HepG2 (cell line): ENCODE measurements around the gene ANKHD1. TPM values are rescaled to one million over a fixed set of nuclear protein-coding genes. Genes with fewer than 3 reads are reported as not detected.

ENCODE experiments used
- ARID5B ChIP-seq: IDR thresholded peaks from 2 replicates; pipeline ENCODE4 v1.4.0; 2020; ENCODE audit warnings: mild to moderate bottlenecking, missing genetic modification reagents
- EHMT2 ChIP-seq: fragments of 200-600 bp; sonication (generic); IDR thresholded peaks from 2 replicates; pipeline ENCODE4 v1.7.0; 2017; ENCODE audit warnings: antibody characterized with exemption, low read depth, low read length, borderline replicate concordance
- FOXA3 ChIP-seq: IDR thresholded peaks from 2 replicates; pipeline ENCODE4 v1.6.1; 2016; ENCODE audit warnings: missing genetic modification reagents, missing compliant biosample characterization
- MED8 ChIP-seq: sonication (generic); formaldehyde crosslinking; IDR thresholded peaks from 2 replicates; pipeline ENCODE4 v1.8.1; 2023; ENCODE audit warnings: mild to moderate bottlenecking, missing genetic modification reagents; ENCODE audit not compliant: insufficient replicate concordance
- PITX1 ChIP-seq: sonication (generic); formaldehyde crosslinking; IDR thresholded peaks from 2 replicates; pipeline ENCODE4 v1.5.1; 2020; ENCODE audit warnings: mild to moderate bottlenecking, missing genetic modification reagents
- RAD51 ChIP-seq: fragments of 450-650 bp; IDR thresholded peaks from 2 replicates; pipeline ENCODE4 v1.6.1; 2016; ENCODE audit warnings: borderline replicate concordance
- RARG ChIP-seq: sonication (generic); formaldehyde crosslinking; IDR thresholded peaks from 2 replicates; pipeline ENCODE4 v1.4.0; 2020; ENCODE audit warnings: low read depth, mild to moderate bottlenecking, missing genetic modification reagents
- RFXAP ChIP-seq: sonication (generic); formaldehyde crosslinking; IDR thresholded peaks from 2 replicates; pipeline ENCODE4 v1.4.0; 2020; ENCODE audit warnings: missing genetic modification reagents, borderline replicate concordance
- STAT6 ChIP-seq: sonication (generic); formaldehyde crosslinking; IDR thresholded peaks from 2 replicates; pipeline ENCODE4 v1.4.0; 2020; ENCODE audit warnings: missing genetic modification reagents, mild to moderate bottlenecking, borderline replicate concordance
- TAF1 ChIP-seq: sonication (generic); formaldehyde crosslinking; IDR thresholded peaks from 2 replicates; pipeline ENCODE4 v1.4.0; 2020; ENCODE audit warnings: missing genetic modification reagents
- ZKSCAN1 ChIP-seq: fragments of 150-350 bp; IDR thresholded peaks from 2 replicates; pipeline ENCODE4 v1.6.1; 2014; ENCODE audit warnings: low read length
- ZNF331 ChIP-seq: sonication (generic); formaldehyde crosslinking; IDR thresholded peaks from 2 replicates; pipeline ENCODE4 v1.4.0; 2020; ENCODE audit warnings: missing genetic modification reagents
- ZNF605 ChIP-seq: sonication (generic); formaldehyde crosslinking; IDR thresholded peaks from 2 replicates; pipeline ENCODE4 v1.8.0; 2022; ENCODE audit warnings: mild to moderate bottlenecking, missing genetic modification reagents
- ZNF747 ChIP-seq: sonication (generic); formaldehyde crosslinking; IDR thresholded peaks from 2 replicates; pipeline ENCODE4 v1.8.1; 2023; ENCODE audit warnings: missing genetic modification reagents, mild to moderate bottlenecking, borderline replicate concordance
- ZNF773 ChIP-seq: sonication (generic); formaldehyde crosslinking; IDR thresholded peaks from 2 replicates; pipeline ENCODE4 v1.4.0; 2020; ENCODE audit warnings: missing genetic modification reagents, borderline replicate concordance
- polyA plus RNA-seq, 8 experiments: library from polyadenylated mRNA; depleted of rRNA in 3 of 8; stranded (reverse) in 7 of 8; unstranded in 1 of 8; fragments of >200 nt; fragmentation: Illumina TruSeq in 4 of 8; extraction: Trizol in 4 of 8; gene quantifications; 2 replicates each; pipeline versions ENCODE4 v1.2.1 to v1.2.3, GENCODE V29; 2011 to 2016; ENCODE audit warnings: low read depth in 4 of 8, missing spikeins in 1 of 8, mixed read lengths in 1 of 8; ENCODE audit not compliant: insufficient read depth in 1 of 8
- total RNA-seq, 5 experiments: library from RNA; depleted of rRNA; stranded (reverse); fragments of >200 nt; fragmentation: Illumina TruSeq; extraction: Trizol; gene quantifications; 2 replicates each; pipeline ENCODE4 v1.2.3, GENCODE V29; 2016; ENCODE audit warnings: low read depth in 1 of 5
- TF ChIP-seq, protein P1 (sequence below): sonication (generic); formaldehyde crosslinking; IDR thresholded peaks from 2 replicates; pipeline ENCODE4 v1.4.0; 2020; ENCODE audit warnings: mild to moderate bottlenecking, missing genetic modification reagents
- TF ChIP-seq, protein P2 (sequence below): sonication (generic); formaldehyde crosslinking; IDR thresholded peaks from 2 replicates; pipeline ENCODE4 v1.4.0; 2020; ENCODE audit warnings: missing genetic modification reagents

The ANKHD1 gene
- total and polyA plus RNA-seq, 2 of the 13 experiments (the other 11 are each of a cell fraction or from before 2014, with no cell fraction given), result 69.9 to 82.0 TPM

GRCh38 chr5:140402258-140403074 lies 833 bp downstream of the ANKHD1 start (continued):
- TF ChIP-seq MED8 (no peak), ARID5B (no peak), STAT6 (0 out of 2 replicates have a peak, but pooled peaks have one; percentile 66), ZKSCAN1 (no peak), TAF1 (CRISPR knock-in tag) (no peak), PITX1 (CRISPR knock-in tag) (0 out of 2 replicates have a peak, but pooled peaks have one; percentile 15), ZNF773 (CRISPR knock-in tag) (0 out of 2 replicates have a peak, but pooled peaks have one; percentile 40), EHMT2 (no peak), FOXA3 (CRISPR knock-in tag) (no peak; the same call in 1 of the 2 replicates), RARG (CRISPR knock-in tag) (0 out of 2 replicates have a peak, but pooled peaks have one; percentile 15), RAD51 (peak; percentile 93), ZNF747 (peak; percentile 35), ZNF605 (CRISPR knock-in tag) (no peak), ZNF331 (CRISPR knock-in tag) (no peak), RFXAP (CRISPR knock-in tag) (no peak)
- TF ChIP-seq, protein P1, sequence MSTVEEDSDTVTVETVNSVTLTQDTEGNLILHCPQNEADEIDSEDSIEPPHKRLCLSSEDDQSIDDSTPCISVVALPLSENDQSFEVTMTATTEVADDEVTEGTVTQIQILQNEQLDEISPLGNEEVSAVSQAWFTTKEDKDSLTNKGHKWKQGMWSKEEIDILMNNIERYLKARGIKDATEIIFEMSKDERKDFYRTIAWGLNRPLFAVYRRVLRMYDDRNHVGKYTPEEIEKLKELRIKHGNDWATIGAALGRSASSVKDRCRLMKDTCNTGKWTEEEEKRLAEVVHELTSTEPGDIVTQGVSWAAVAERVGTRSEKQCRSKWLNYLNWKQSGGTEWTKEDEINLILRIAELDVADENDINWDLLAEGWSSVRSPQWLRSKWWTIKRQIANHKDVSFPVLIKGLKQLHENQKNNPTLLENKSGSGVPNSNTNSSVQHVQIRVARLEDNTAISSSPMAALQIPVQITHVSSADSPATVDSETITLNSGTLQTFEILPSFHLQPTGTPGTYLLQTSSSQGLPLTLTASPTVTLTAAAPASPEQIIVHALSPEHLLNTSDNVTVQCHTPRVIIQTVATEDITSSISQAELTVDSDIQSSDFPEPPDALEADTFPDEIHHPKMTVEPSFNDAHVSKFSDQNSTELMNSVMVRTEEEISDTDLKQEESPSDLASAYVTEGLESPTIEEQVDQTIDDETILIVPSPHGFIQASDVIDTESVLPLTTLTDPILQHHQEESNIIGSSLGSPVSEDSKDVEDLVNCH (CRISPR knock-in tag), result no peak
- TF ChIP-seq, protein P2, sequence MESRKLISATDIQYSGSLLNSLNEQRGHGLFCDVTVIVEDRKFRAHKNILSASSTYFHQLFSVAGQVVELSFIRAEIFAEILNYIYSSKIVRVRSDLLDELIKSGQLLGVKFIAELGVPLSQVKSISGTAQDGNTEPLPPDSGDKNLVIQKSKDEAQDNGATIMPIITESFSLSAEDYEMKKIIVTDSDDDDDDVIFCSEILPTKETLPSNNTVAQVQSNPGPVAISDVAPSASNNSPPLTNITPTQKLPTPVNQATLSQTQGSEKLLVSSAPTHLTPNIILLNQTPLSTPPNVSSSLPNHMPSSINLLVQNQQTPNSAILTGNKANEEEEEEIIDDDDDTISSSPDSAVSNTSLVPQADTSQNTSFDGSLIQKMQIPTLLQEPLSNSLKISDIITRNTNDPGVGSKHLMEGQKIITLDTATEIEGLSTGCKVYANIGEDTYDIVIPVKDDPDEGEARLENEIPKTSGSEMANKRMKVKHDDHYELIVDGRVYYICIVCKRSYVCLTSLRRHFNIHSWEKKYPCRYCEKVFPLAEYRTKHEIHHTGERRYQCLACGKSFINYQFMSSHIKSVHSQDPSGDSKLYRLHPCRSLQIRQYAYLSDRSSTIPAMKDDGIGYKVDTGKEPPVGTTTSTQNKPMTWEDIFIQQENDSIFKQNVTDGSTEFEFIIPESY, result no peak
